Upper lobe of left lung (tissue), 6 donors: ENCODE measurements around the gene PIAS4. TPM values are rescaled to one million over a fixed set of nuclear protein-coding genes. Genes with fewer than 3 reads are reported as not detected.

Experiments used
- ATAC-seq, 2 donors: fragments of 200-7000 bp; cut with Tn5 transposase; one replicate each; pipeline ENCODE4 v1.9.1; 2022; ENCODE audit warnings: mild to moderate bottlenecking in 2 of 2, moderate library complexity in 2 of 2; ENCODE audit not compliant: low FRiP score in 2 of 2
- DNase-seq, 2 donors: peaks; one replicate each; pipeline ENCODE4 v3.0.0-alpha.2; 2019 to 2020
- H3K27ac ChIP-seq, 4 donors: fragments of 200-600 bp; sonication (generic); one replicate each; pipeline ENCODE4 v1.5.1; 2016 to 2019
- H3K27me3 ChIP-seq, 4 donors: fragments of 200-600 bp; sonication (generic); one replicate each; pipeline ENCODE4 v1.5.1; 2017 to 2019
- H3K36me3 ChIP-seq, 4 donors: fragments of 200-600 bp; sonication (generic); one replicate each; pipeline ENCODE4 v1.5.1; 2016 to 2019
- H3K4me1 ChIP-seq, 4 donors: fragments of 200-600 bp; sonication (generic); one replicate each; pipeline ENCODE4 v1.5.1; 2018 to 2019
- H3K4me3 ChIP-seq, 4 donors: fragments of 200-600 bp; sonication (generic); one replicate each; pipeline ENCODE4 v1.5.1; 2017 to 2019; ENCODE audit warnings: mild to moderate bottlenecking in 2 of 4, moderate library complexity in 1 of 4
- H3K9me3 ChIP-seq, 4 donors: fragments of 200-600 bp; sonication (generic); one replicate each; pipeline ENCODE4 v1.5.1; 2018 to 2019
- EP300 ChIP-seq, 4 donors: sonication (generic); formaldehyde crosslinking; IDR thresholded peaks; one replicate each; pipeline ENCODE4 v1.5.1; 2017; ENCODE audit warnings: antibody characterized with exemption in 4 of 4, control low read depth in 2 of 4
- POLR2A ChIP-seq, 4 donors: fragments of 450-650 bp; IDR thresholded peaks; one replicate each; pipeline ENCODE4 v1.5.1; 2016 to 2017; ENCODE audit warnings: antibody characterized with exemption in 4 of 4, mild to moderate bottlenecking in 2 of 4
- POLR2AphosphoS5 ChIP-seq, 2 donors: sonication (generic); formaldehyde crosslinking; IDR thresholded peaks; one replicate each; pipeline ENCODE4 v1.5.1; 2017; ENCODE audit warnings: antibody characterized with exemption in 2 of 2
- WGBS, 2 donors: methylation state at CpG; one replicate each; pipeline ENCODE4 v1.1.5; 2017 to 2018; 5-methylcytosine and 5-hydroxymethylcytosine counted together
- total RNA-seq, 6 donors: library from RNA; depleted of rRNA in 4 of 6; stranded (reverse); fragments of >200 nt in 4 of 6; gene quantifications; one replicate each; pipeline versions ENCODE4 v1.1.0 to v1.2.1, GENCODE V29; 2016 to 2021
- TF ChIP-seq, protein P1 (sequence below), 6 experiments: fragments of 450-650 bp in 4 of 6; fragments of 200-600 bp in 2 of 6; sonication (generic) in 2 of 6; IDR thresholded peaks; one replicate each; pipeline ENCODE4 v1.5.1; 2016 to 2019; ENCODE audit warnings: antibody characterized with exemption in 6 of 6
- donor health status: DM: no; HTN: no; CAD: no; lungs with moderate emphysema.
- donor health status: DM: no; HTN: yes; CAD: no; lungs with severe emphysema.

PIAS4 gene
- total RNA-seq, 6 donors from 2014 or later: 13.7 to 53.4 (median 21.9) TPM

GRCh38 chr19:4012092-4012974, 4.8 kb downstream of the PIAS4 start:
- TF ChIP-seq, protein P1, sequence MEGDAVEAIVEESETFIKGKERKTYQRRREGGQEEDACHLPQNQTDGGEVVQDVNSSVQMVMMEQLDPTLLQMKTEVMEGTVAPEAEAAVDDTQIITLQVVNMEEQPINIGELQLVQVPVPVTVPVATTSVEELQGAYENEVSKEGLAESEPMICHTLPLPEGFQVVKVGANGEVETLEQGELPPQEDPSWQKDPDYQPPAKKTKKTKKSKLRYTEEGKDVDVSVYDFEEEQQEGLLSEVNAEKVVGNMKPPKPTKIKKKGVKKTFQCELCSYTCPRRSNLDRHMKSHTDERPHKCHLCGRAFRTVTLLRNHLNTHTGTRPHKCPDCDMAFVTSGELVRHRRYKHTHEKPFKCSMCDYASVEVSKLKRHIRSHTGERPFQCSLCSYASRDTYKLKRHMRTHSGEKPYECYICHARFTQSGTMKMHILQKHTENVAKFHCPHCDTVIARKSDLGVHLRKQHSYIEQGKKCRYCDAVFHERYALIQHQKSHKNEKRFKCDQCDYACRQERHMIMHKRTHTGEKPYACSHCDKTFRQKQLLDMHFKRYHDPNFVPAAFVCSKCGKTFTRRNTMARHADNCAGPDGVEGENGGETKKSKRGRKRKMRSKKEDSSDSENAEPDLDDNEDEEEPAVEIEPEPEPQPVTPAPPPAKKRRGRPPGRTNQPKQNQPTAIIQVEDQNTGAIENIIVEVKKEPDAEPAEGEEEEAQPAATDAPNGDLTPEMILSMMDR (IDR thresholded peaks at IDR 0.05): no peak
- TF ChIP-seq POLR2A (IDR thresholded peaks at IDR 0.05) (no peak), EP300 (IDR thresholded peaks at IDR 0.05) (no peak), POLR2AphosphoS5 (IDR thresholded peaks at IDR 0.05) (no peak)
- H3K4me3 ChIP-seq: no peak overlapping the region
- peaks cover 47 to 69% (median 56%) of the 10 kb centered on the region in 4 donors for H3K4me1 ChIP-seq
- ATAC-seq (no peak), DNase-seq (peak in 1 of 2 donors; percentile 67)
- peaks cover 10 to 50% (median 26%) of the 10 kb centered on the region in 4 donors for H3K36me3 ChIP-seq
- WGBS, 2 donors: 78 to 79% methylated on average over 23 to 27 of the region's 27 CpGs
- peak overlapping the region in 2 of 4 donors; percentile 13 to 17 for H3K27ac ChIP-seq
- no peaks in the 10 kb centered on the region for H3K27me3 ChIP-seq
- no peaks in the 10 kb centered on the region for H3K9me3 ChIP-seq

DNA sequence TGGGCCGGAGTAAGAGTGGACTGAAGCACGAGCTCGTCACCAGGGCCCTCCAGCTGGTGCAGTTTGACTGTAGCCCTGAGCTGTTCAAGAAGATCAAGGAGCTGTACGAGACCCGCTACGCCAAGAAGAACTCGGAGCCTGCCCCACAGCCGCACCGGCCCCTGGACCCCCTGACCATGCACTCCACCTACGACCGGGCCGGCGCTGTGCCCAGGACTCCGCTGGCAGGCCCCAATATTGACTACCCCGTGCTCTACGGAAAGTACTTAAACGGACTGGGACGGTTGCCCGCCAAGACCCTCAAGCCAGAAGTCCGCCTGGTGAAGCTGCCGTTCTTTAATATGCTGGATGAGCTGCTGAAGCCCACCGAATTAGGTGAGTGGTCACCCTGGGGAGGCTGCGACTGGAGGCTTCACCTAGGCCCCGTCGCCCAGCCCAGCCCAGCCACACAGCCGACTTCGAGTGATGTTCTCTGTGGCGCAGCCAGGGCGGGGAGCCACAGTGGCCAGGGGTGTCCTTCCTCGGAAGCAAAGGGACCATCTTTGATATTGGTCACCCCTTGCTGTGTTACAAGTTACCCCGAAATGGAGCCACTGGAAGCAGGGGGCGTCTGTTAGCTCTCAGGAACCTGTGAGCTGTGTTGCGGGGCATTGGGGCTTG, 5.6 kb downstream of the PIAS4 start:
- ATAC-seq (no peak), DNase-seq (peak in 1 of 2 donors; percentile 72)
- TF ChIP-seq, protein P1 (IDR thresholded peaks at IDR 0.05): no peak
- TF ChIP-seq EP300 (IDR thresholded peaks at IDR 0.05): no peak
- no peak for TF ChIP-seq POLR2A (IDR thresholded peaks at IDR 0.05)
- TF ChIP-seq POLR2AphosphoS5 (IDR thresholded peaks at IDR 0.05): no peak
- no peaks in the 10 kb centered on the region for H3K27me3 ChIP-seq
- 94 to 100% methylated on average over 2 to 33 of the region's 33 CpGs for WGBS, 2 donors
- H3K4me3 ChIP-seq: no peak overlapping the region
- peaks cover 47 to 67% (median 56%) of the 10 kb centered on the region in 4 donors for H3K4me1 ChIP-seq
- H3K36me3 ChIP-seq: peaks cover 10 to 53% (median 27%) of the 10 kb centered on the region in 4 donors
- H3K9me3 ChIP-seq: no peaks in the 10 kb centered on the region
- no peak overlapping the region for H3K27ac ChIP-seq

- WGBS, 2 donors: 85 to 93% methylated on average over 9 to 15 of the region's 20 CpGs
- TF ChIP-seq EP300 (IDR thresholded peaks at IDR 0.05) (no peak), POLR2A (IDR thresholded peaks at IDR 0.05) (no peak), POLR2AphosphoS5 (IDR thresholded peaks at IDR 0.05) (no peak)
- TF ChIP-seq, protein P1 (IDR thresholded peaks at IDR 0.05): no peak
- no peaks in the 10 kb centered on the region for H3K9me3 ChIP-seq
- peaks cover 42 to 58% (median 49%) of the 10 kb centered on the region in 4 donors for H3K4me1 ChIP-seq
- peak overlapping the region in 2 of 4 donors; percentile 48 to 76 for H3K27ac ChIP-seq
- no peaks in the 10 kb centered on the region for H3K27me3 ChIP-seq
- H3K4me3 ChIP-seq: no peak overlapping the region
- H3K36me3 ChIP-seq: peaks cover 10 to 57% (median 31%) of the 10 kb centered on the region in 4 donors
- DNase-seq (peak in 1 of 2 donors; percentile 48), ATAC-seq (peak in 1 of 2 donors; percentile 14)
Measured at GRCh38 chr19:4013886-4014540, 6.5 kb downstream of the PIAS4 start.

DNA sequence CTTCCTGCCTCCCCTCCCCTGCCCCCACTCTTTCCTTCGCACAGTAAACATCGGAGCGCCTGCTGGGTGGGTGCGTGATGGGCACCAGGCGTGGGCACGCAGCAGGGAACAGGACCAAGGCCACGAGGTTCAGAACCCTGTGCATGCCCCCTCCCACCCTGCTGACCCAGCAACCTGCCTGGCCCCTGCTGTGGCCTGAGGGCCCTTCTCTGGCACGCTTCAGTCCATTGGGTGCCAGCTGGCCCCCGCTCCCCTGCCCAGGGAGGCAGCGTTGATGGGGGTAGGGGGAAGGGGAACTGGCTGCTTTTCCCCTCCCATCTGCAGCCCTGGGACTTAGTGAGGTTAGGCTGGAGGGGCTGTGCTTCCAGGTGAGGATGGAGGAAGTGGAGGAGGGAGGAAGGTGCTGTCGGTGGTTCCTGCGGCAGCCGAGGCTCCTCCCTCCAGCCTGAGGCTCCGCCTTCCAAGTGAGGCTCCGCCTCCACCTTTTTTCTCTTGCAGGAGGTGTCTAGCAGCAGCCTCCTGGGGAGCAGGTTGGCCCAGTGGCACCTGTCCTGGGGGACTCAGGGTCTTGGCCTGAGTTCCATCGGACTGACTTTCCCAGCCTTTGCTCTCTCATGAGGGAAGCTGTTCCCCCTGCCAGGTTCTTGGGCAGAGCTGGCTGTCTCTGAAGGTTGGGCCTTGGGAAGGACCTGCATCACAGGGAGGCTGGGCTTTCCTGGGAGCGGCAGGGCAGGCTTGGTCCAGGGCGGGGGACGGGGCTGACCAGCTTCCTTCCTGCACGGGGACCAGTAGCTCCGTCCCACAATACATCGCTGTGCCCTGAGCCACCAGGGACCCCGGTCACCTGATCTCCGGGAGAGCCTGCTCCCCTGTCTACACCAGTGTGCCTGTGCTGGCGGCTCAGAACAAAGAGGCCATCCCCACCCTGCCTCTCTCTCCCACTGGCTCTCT, 7.3 kb downstream of the PIAS4 start:
- Histone ChIP-seq H3K36me3 (peaks cover 10 to 57% (median 31%) of the 10 kb centered on the region in 4 donors), H3K4me1 (peaks cover 34 to 50% (median 45%) of the 10 kb centered on the region in 4 donors), H3K4me3 (peak overlapping the region in 1 of 4 donors; percentile 28), H3K27ac (peak overlapping the region in 3 of 4 donors; percentile 46 to 76 (median 48)), H3K9me3 (no peaks in the 10 kb centered on the region), H3K27me3 (no peaks in the 10 kb centered on the region)
- ATAC-seq: no peak
- WGBS, 2 donors: 63 to 72% methylated on average over 13 to 24 of the region's 25 CpGs
- DNase-seq: peak; percentile 34 to 62
- TF ChIP-seq POLR2AphosphoS5 (IDR thresholded peaks at IDR 0.05): peak; percentile 13 to 41
- no peak for TF ChIP-seq POLR2A (IDR thresholded peaks at IDR 0.05)
